DOHH2 (cell line): ENCODE results near the gene ARRB1.
"Not testable (repeated sequence)": the region's sequence is repeated elsewhere in the genome, so short reads cannot be mapped to it uniquely, and the experiment has no call there.

Source experiments
- H3F3A ChIP-seq: fragments of 200-600 bp; sonication (generic), shearing (Covaris generic); 2 replicates; pipeline ENCODE4 v1.6.0; 2016; ENCODE audit warnings: antibody characterized with exemption, mild to moderate bottlenecking; ENCODE audit not compliant: control insufficient read depth, insufficient read depth
- H3K27ac ChIP-seq: fragments of 200-600 bp; sonication (generic); 2 replicates; pipeline ENCODE4 v1.5.1; 2014; ENCODE audit warnings: low read depth, mild to moderate bottlenecking, low read length, moderate library complexity
- H3K27me3 ChIP-seq: fragments of 200-600 bp; sonication (generic); 2 replicates; pipeline ENCODE4 v1.6.1; 2014; ENCODE audit warnings: mild to moderate bottlenecking, low read length, mixed read lengths; ENCODE audit not compliant: control insufficient read depth
- H3K36me3 ChIP-seq: fragments of 200-600 bp; sonication (generic); 2 replicates; pipeline ENCODE4 v1.6.1; 2014; ENCODE audit warnings: mild to moderate bottlenecking, low read length, moderate library complexity, mixed read lengths; ENCODE audit not compliant: control insufficient read depth
- H3K4me1 ChIP-seq: fragments of 200-600 bp; sonication (generic); 2 replicates; pipeline ENCODE4 v1.6.1; 2014; ENCODE audit warnings: mild to moderate bottlenecking, low read length, mixed read lengths; ENCODE audit not compliant: control insufficient read depth
- H3K4me2 ChIP-seq: fragments of 200-600 bp; sonication (generic); 2 replicates; pipeline ENCODE4 v1.6.0; 2014; ENCODE audit warnings: mild to moderate bottlenecking, low read length, moderate library complexity
- H3K4me3 ChIP-seq: fragments of 200-600 bp; sonication (generic); 2 replicates; pipeline ENCODE4 v1.5.1; 2014; ENCODE audit warnings: mild to moderate bottlenecking, low read length, mixed read lengths
- H3K79me2 ChIP-seq: fragments of 200-600 bp; sonication (generic); 2 replicates; pipeline ENCODE4 v1.6.1; 2014; ENCODE audit warnings: mild to moderate bottlenecking, low read length, mixed read lengths; ENCODE audit not compliant: control insufficient read depth
- H3K9me2 ChIP-seq: fragments of 200-600 bp; sonication (generic); replicated peaks from 2 replicates; pipeline ENCODE4 v1.6.1; 2014; ENCODE audit warnings: mild to moderate bottlenecking, low read length, mixed read lengths; ENCODE audit not compliant: control insufficient read depth
- H3K9me3 ChIP-seq: fragments of 200-600 bp; sonication (generic); 2 replicates; pipeline ENCODE4 v1.6.1; 2014; ENCODE audit warnings: antibody characterized with exemption, low read length, mixed read lengths; ENCODE audit not compliant: control insufficient read depth, insufficient read depth
- H4K20me1 ChIP-seq: fragments of 200-600 bp; sonication (generic); 2 replicates; pipeline ENCODE4 v1.6.0; 2014; ENCODE audit warnings: low read depth, mild to moderate bottlenecking, antibody characterized with exemption, low read length, moderate library complexity; ENCODE audit not compliant: control insufficient read depth, insufficient read depth
- CTCF ChIP-seq: fragments of 200-600 bp; sonication (generic); IDR thresholded peaks from one replicate; pipeline ENCODE4 v1.5.1; 2014; ENCODE audit warnings: antibody characterized with exemption, mild to moderate bottlenecking, low read depth, low read length; ENCODE audit not compliant: poor library complexity, severe bottlenecking
- EZH2phosphoT487 ChIP-seq: fragments of 200-600 bp; sonication (generic); IDR thresholded peaks from 2 replicates; pipeline ENCODE4 v1.6.1; 2017; ENCODE audit warnings: borderline replicate concordance, mild to moderate bottlenecking, antibody characterized with exemption, low read length, moderate library complexity, mixed read lengths

ARRB1 gene

DNA sequence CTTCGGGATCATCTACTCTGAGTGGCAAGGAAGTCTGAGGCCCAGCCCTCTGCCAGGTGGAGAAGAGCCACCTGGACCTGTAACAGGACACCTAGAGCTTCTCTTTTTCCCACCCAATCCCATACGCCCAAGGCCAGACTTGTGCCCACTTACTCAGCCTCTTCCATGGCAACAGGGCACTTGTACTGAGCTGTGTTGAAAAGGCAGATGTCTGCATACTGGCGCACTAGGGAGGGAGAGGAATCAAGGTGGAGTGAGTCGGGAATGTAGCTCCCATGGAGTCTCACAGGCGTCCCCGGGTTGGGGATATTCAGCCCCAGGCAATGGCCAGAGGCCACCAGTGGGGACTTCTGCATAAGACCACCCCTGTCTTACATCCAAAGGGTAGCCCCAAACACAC lies 74.8 kb downstream of the ARRB1 start:
- Histone ChIP-seq H3K27ac (no peak overlapping the region), H3K9me3 (no peaks in the 10 kb centered on the region), H4K20me1 (no peaks in the 10 kb centered on the region), H3K4me3 (no peak overlapping the region), H3F3A (no peaks in the 10 kb centered on the region), H3K36me3 (no peaks in the 10 kb centered on the region), H3K27me3 (no peaks in the 10 kb centered on the region), H3K4me2 (no peak overlapping the region), H3K9me2 (no peaks in the 10 kb centered on the region), H3K4me1 (no peaks in the 10 kb centered on the region), H3K79me2 (no peaks in the 10 kb centered on the region)
- TF ChIP-seq CTCF (no peak), EZH2phosphoT487 (no peak)

GRCh38 chr11:75276186-75276585 lies 75.3 kb downstream of the ARRB1 start:
- Histone ChIP-seq H3K4me3 (no peak overlapping the region), H4K20me1 (no peaks in the 10 kb centered on the region), H3K79me2 (no peaks in the 10 kb centered on the region), H3K27me3 (no peaks in the 10 kb centered on the region), H3F3A (no peaks in the 10 kb centered on the region), H3K9me3 (no peaks in the 10 kb centered on the region), H3K4me2 (no peak overlapping the region), H3K27ac (no peak overlapping the region), H3K9me2 (no peaks in the 10 kb centered on the region), H3K4me1 (no peaks in the 10 kb centered on the region), H3K36me3 (no peaks in the 10 kb centered on the region)
- TF ChIP-seq CTCF (no peak), EZH2phosphoT487 (no peak)

GRCh38 chr11:75275581-75275980 lies 75.9 kb downstream of the ARRB1 start:
- Histone ChIP-seq H3F3A (no peaks in the 10 kb centered on the region), H3K9me3 (no peaks in the 10 kb centered on the region), H4K20me1 (no peaks in the 10 kb centered on the region), H3K9me2 (no peaks in the 10 kb centered on the region), H3K27ac (no peak overlapping the region), H3K4me3 (no peak overlapping the region), H3K4me1 (no peaks in the 10 kb centered on the region), H3K4me2 (no peak overlapping the region), H3K27me3 (no peaks in the 10 kb centered on the region), H3K79me2 (no peaks in the 10 kb centered on the region), H3K36me3 (no peaks in the 10 kb centered on the region)
- TF ChIP-seq EZH2phosphoT487: no peak
- no peak for TF ChIP-seq CTCF

DNA sequence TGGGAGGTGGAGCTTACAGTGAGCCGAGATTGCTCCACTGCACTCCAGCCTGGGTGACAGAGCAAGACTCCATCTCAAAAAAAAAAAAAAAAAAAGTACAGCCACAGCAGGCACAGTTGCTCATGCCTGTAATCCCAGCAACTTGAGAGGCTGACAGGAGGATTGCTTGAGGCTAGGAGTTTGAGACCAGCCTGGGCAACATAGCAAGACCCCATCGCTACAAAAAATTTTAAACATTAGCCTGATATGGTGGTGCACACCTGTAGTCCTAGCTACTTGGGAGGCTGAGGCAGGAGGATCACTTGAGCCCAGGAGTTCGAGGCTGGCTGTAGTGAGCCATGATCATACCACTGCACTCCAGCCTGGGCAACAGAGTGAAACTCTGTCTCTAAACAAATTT lies 76.7 kb downstream of the ARRB1 start:
- not testable (repeated sequence) for H3K4me1 ChIP-seq, H3K27ac ChIP-seq, H3K4me2 ChIP-seq, H3K9me2 ChIP-seq, H3K36me3 ChIP-seq, H3K27me3 ChIP-seq, H3F3A ChIP-seq, H4K20me1 ChIP-seq, H3K79me2 ChIP-seq, H3K4me3 ChIP-seq, H3K9me3 ChIP-seq
